ENCODE data around the gene BTBD17.

Gene BTBD17

GRCh38 chr17:74318391-74318790 lies 43.3 kb downstream of the BTBD17 start:
- no peak for TF ChIP-seq CTCF (IDR thresholded peaks at IDR 0.05; ENCODE audit: insufficient read depth, low read depth, low read length, missing control alignments)
- H3K4me3 ChIP-seq (ENCODE audit: low read depth, low read length), result no peak overlapping the region
- no peak for DNase-seq (ENCODE audit: low read depth)

GRCh38 chr17:74317071-74317470 lies 44.6 kb downstream of the BTBD17 start:
- DNase-seq (ENCODE audit: low read depth), result no peak
- no peak for TF ChIP-seq CTCF (IDR thresholded peaks at IDR 0.05; ENCODE audit: insufficient read depth, low read depth, low read length, missing control alignments)
- no peak overlapping the region for H3K4me3 ChIP-seq (ENCODE audit: low read depth, low read length)

GRCh38 chr17:74316220-74316619 lies 45.4 kb downstream of the BTBD17 start:
- DNase-seq (ENCODE audit: low read depth), result no peak
- no peak for TF ChIP-seq CTCF (IDR thresholded peaks at IDR 0.05; ENCODE audit: insufficient read depth, low read depth, low read length, missing control alignments)
- no peak overlapping the region for H3K4me3 ChIP-seq (ENCODE audit: low read depth, low read length)

GRCh38 chr17:74314877-74315276 lies 46.8 kb downstream of the BTBD17 start:
- no peak for TF ChIP-seq CTCF (IDR thresholded peaks at IDR 0.05; ENCODE audit: insufficient read depth, low read depth, low read length, missing control alignments)
- no peak overlapping the region for H3K4me3 ChIP-seq (ENCODE audit: low read depth, low read length)
- no peak for DNase-seq (ENCODE audit: low read depth)

- DNase-seq (ENCODE audit: low read depth), result no peak
- H3K4me3 ChIP-seq (ENCODE audit: low read depth, low read length), result no peak overlapping the region
- TF ChIP-seq CTCF (IDR thresholded peaks at IDR 0.05; ENCODE audit: insufficient read depth, low read depth, low read length, missing control alignments), result no peak
Measured at GRCh38 chr17:74309902-74310301, 51.8 kb downstream of the BTBD17 start.

- no peak overlapping the region for H3K4me3 ChIP-seq (ENCODE audit: low read depth, low read length)
- no peak for DNase-seq (ENCODE audit: low read depth)
- no peak for TF ChIP-seq CTCF (IDR thresholded peaks at IDR 0.05; ENCODE audit: insufficient read depth, low read depth, low read length, missing control alignments)
Measured at GRCh38 chr17:74307984-74308773, 53.5 kb downstream of the BTBD17 start.
